PC-9 (cell line): ENCODE measurements around the gene SLC66A1. TPM values are rescaled to one million over a fixed set of nuclear protein-coding genes. Genes with fewer than 3 reads are reported as not detected.

Source experiments
- BruUV-seq: library from RNA; stranded (reverse); fragments of 400-500 nt; replicated peaks from 2 replicates; lab custom pipeline; 2021; lab: Mats Ljungman, UMichigan
- CTCF ChIA-PET: fragments of 300-600 bp; sonication (Branson Sonifier 250); formaldehyde crosslinking; loops from one replicate; lab custom pipeline; 2022; ENCODE audit warnings: antibody characterized with exemption; lab: Charles Lee
- POLR2A ChIA-PET: fragments of 300-600 bp; sonication (Branson Sonifier 250); formaldehyde crosslinking; loops from one replicate; lab custom pipeline; 2022; ENCODE audit warnings: antibody characterized with exemption; ENCODE audit not compliant: unreplicated experiment; lab: Charles Lee
- DNase-seq, 2 experiments: peaks; one replicate each; pipeline versions ENCODE4 v3.0.0 to v3.0.0-alpha.2; 2015 to 2022; ENCODE audit warnings: mixed read lengths in 1 of 2
- H2AFZ ChIP-seq: fragments of 200-600 bp; sonication (generic); 2 replicates; pipeline ENCODE4 v1.8.1; 2017; ENCODE audit warnings: antibody characterized with exemption
- H3F3A ChIP-seq: fragments of 200-600 bp; sonication (generic); 2 replicates; pipeline ENCODE4 v1.8.1; 2017; ENCODE audit warnings: antibody characterized with exemption, mild to moderate bottlenecking, low read depth; ENCODE audit not compliant: insufficient read depth
- H3K27ac ChIP-seq: fragments of 200-600 bp; sonication (generic); 2 replicates; pipeline ENCODE4 v1.6.1; 2016; ENCODE audit warnings: mixed run types
- H3K27me3 ChIP-seq: fragments of 200-600 bp; sonication (generic); 2 replicates; pipeline ENCODE4 v1.6.1; 2016; ENCODE audit warnings: low read depth, mixed run types; ENCODE audit not compliant: insufficient read depth
- H3K36me3 ChIP-seq: fragments of 200-600 bp; sonication (generic); 2 replicates; pipeline ENCODE4 v1.6.1; 2016; ENCODE audit warnings: low read depth, mixed run types
- H3K4me1 ChIP-seq: fragments of 200-600 bp; sonication (generic); replicated peaks from 2 replicates; pipeline ENCODE4 v1.6.1; 2016; ENCODE audit warnings: mixed run types; ENCODE audit not compliant: insufficient read depth
- H3K4me2 ChIP-seq: fragments of 200-600 bp; sonication (generic); 2 replicates; pipeline ENCODE4 v1.6.1; 2017; ENCODE audit warnings: mixed run types
- H3K4me3 ChIP-seq: fragments of 200-600 bp; sonication (generic); 2 replicates; pipeline ENCODE4 v1.6.1; 2016; ENCODE audit warnings: mixed run types
- H3K79me2 ChIP-seq: fragments of 200-600 bp; sonication (generic); 2 replicates; pipeline ENCODE4 v1.6.1; 2017; ENCODE audit warnings: low read depth, mixed run types
- H3K9me2 ChIP-seq: fragments of 200-600 bp; sonication (generic); 2 replicates; pipeline ENCODE4 v1.8.1; 2017; ENCODE audit warnings: mild to moderate bottlenecking; ENCODE audit not compliant: insufficient read depth
- H3K9me3 ChIP-seq: fragments of 200-600 bp; sonication (generic); 2 replicates; pipeline ENCODE4 v1.8.1; 2016; ENCODE audit warnings: low read depth; ENCODE audit not compliant: insufficient read depth
- H4K20me1 ChIP-seq: fragments of 200-600 bp; sonication (generic); 2 replicates; pipeline ENCODE4 v1.8.1; 2017; ENCODE audit not compliant: insufficient read depth
- CTCF ChIP-seq: fragments of 200-600 bp; sonication (generic); conservative IDR thresholded peaks from 2 replicates; pipeline ENCODE4 v1.6.1; 2017; ENCODE audit warnings: mixed run types, antibody characterized with exemption, mild to moderate bottlenecking, moderate library complexity
- EZH2 ChIP-seq: fragments of 200-600 bp; sonication (generic); IDR thresholded peaks from 2 replicates; pipeline ENCODE4 v1.8.0; 2017; ENCODE audit warnings: antibody characterized with exemption, low read depth
- intact Hi-C: fragments of 100-400 bp; cut with micrococcal nuclease; formaldehyde crosslinking; loops from one replicate; pipeline ENCODE4 v1.10.0; 2022; ENCODE audit not compliant: unreplicated experiment
- total RNA-seq: library from RNA; stranded (reverse); gene quantifications from 2 replicates; pipeline ENCODE4 v1.2.3, GENCODE V29; 2021

The SLC66A1 gene
- total RNA-seq, 1 experiment from 2014 or later: 13.8 TPM

GRCh38 chr1:19306941-19307340 is 5.2 kb upstream of the SLC66A1 start:
- H3K4me2 ChIP-seq: no peak overlapping the region
- no peak overlapping the region for H3K4me3 ChIP-seq
- intact Hi-C loops: no loop called here
- POLR2A ChIA-PET: interaction anchor here (0.7 kb wide), 1 partner anchor 301 kb away, joined by 8 read pairs; no protein-coding TSS in a partner anchor
- TF ChIP-seq CTCF: no peak
- no peak for TF ChIP-seq EZH2
- no peak overlapping the region for H3K27ac ChIP-seq
- H3K27me3 ChIP-seq: no peaks in the 10 kb centered on the region
- BruUV-seq: no TSS peak
- no peaks in the 10 kb centered on the region for H3K4me1 ChIP-seq
- H2AFZ ChIP-seq: no peak overlapping the region
- H3K79me2 ChIP-seq: peaks cover 12% of the 10 kb centered on the region
- no peaks in the 10 kb centered on the region for H3K9me2 ChIP-seq
- no peak for DNase-seq
- no peaks in the 10 kb centered on the region for H3K9me3 ChIP-seq
- H4K20me1 ChIP-seq: peaks cover 6% of the 10 kb centered on the region; the same call in 1 of the 2 replicates
- CTCF ChIA-PET: no interaction called here
- no peaks in the 10 kb centered on the region for H3F3A ChIP-seq
- no peaks in the 10 kb centered on the region for H3K36me3 ChIP-seq

- H3K27me3 ChIP-seq: no peaks in the 10 kb centered on the region
- intact Hi-C loops: no loop called here
- no peak overlapping the region for H3K4me2 ChIP-seq
- no peaks in the 10 kb centered on the region for H3K36me3 ChIP-seq
- TF ChIP-seq EZH2 (no peak), CTCF (no peak)
- ChIA-PET POLR2A (no interaction called here), CTCF (no interaction called here)
- H3K9me3 ChIP-seq: no peaks in the 10 kb centered on the region
- H3K4me3 ChIP-seq: no peak overlapping the region
- H3K79me2 ChIP-seq: peaks cover 12% of the 10 kb centered on the region
- H3K9me2 ChIP-seq: no peaks in the 10 kb centered on the region
- peaks cover 6% of the 10 kb centered on the region; the same call in 1 of the 2 replicates for H4K20me1 ChIP-seq
- no peak for DNase-seq
- no TSS peak for BruUV-seq
- no peak overlapping the region for H3K27ac ChIP-seq
- no peak overlapping the region for H2AFZ ChIP-seq
- peaks cover 3% of the 10 kb centered on the region; the same call in 1 of the 2 replicates for H3K4me1 ChIP-seq
- no peaks in the 10 kb centered on the region for H3F3A ChIP-seq
Measured at GRCh38 chr1:19307794-19308508, 4.2 kb upstream of the SLC66A1 start.

- H3K27me3 ChIP-seq: no peaks in the 10 kb centered on the region
- H3K36me3 ChIP-seq: no peaks in the 10 kb centered on the region
- no peaks in the 10 kb centered on the region for H3K9me2 ChIP-seq
- no peak overlapping the region for H3K4me2 ChIP-seq
- peaks cover 6% of the 10 kb centered on the region; the same call in 1 of the 2 replicates for H4K20me1 ChIP-seq
- DNase-seq: no peak
- ChIA-PET CTCF (no interaction called here), POLR2A (no interaction called here)
- no peak overlapping the region for H2AFZ ChIP-seq
- intact Hi-C loops: no loop called here
- no peak overlapping the region for H3K27ac ChIP-seq
- BruUV-seq: no TSS peak
- no peak overlapping the region for H3K4me3 ChIP-seq
- no peaks in the 10 kb centered on the region for H3F3A ChIP-seq
- H3K9me3 ChIP-seq: no peaks in the 10 kb centered on the region
- H3K4me1 ChIP-seq: peaks cover 8% of the 10 kb centered on the region
- TF ChIP-seq EZH2 (no peak), CTCF (no peak)
- H3K79me2 ChIP-seq: peaks cover 12% of the 10 kb centered on the region
Measured at GRCh38 chr1:19308509-19308907, 3.6 kb upstream of the SLC66A1 start.
